ENCODE data around the gene KIFC3.

GRCh38 chr16:57770361-57770760 lies 31.9 kb downstream of the KIFC3 start:
- TF ChIP-seq EP300 (IDR thresholded peaks at IDR 0.05), result no peak
- no peak for TF ChIP-seq POLR2AphosphoS5 (IDR thresholded peaks at IDR 0.05)
